ENCODE data around the gene BROX.

Gene BROX

DNA sequence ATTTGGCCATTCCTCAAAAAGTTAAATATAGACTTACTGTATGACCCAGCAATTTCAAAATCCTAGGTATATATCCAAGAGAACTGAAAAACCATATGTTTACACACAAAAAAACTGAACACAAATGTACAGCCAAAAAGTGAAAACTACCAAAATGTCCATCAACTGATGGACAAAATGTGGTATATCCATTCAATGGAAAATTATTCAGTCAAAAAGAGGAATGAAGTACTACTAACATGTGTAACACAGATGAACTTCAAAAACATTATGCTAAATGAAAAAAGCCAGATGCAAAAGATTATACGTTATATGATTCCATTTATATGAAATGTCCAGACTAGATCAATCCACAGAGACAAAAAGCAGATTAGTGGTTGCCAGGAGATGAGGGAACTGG is 8.1 kb upstream of the BROX start:
- WGBS (ENCODE audit: insufficient coverage): no CpG with 5 or more reads among the region's 1 CpG
- CTCF ChIA-PET: no interaction called here

DNA sequence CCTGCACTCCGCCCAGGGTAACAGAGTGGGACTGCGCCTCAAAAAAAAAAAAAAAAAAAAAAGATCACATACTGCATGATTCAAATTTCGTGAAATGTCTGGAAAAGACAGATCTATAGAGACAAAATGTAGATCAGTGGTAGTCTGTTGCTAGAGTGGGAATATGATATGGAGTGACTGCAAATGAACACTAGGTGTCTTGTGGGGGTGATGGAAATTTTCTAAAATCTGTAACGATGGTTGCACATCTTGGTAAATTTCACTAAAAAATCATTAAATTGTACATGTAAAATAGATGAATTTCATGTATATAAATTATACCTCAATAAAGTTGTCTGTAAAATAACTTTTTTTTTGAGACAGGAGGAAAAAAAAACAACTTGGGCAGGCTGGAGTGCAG is 5.5 kb upstream of the BROX start:
- Histone ChIP-seq H3K9me3 (ENCODE audit: control extremely low read depth in 1 of 5, control insufficient read depth in 4 of 5, insufficient read depth in 2 of 5, low read depth in 1 of 5, low read length in 4 of 5) (peaks cover 0 to 13% (median 0%) of the 10 kb centered on the region in 5 experiments), H3K27me3 (replicated peaks in 2 of 5; ENCODE audit: control insufficient read depth in 4 of 5, insufficient read depth in 5 of 5, low read length in 4 of 5) (no peaks in the 10 kb centered on the region), H3K36me3 (ENCODE audit: control insufficient read depth in 4 of 4, insufficient read depth in 4 of 4, low read length in 3 of 4) (peaks cover 5 to 10% (median 9%) of the 10 kb centered on the region in 4 experiments), H3K27ac (ENCODE audit: insufficient read depth in 1 of 2, low read depth in 1 of 2, low read length in 2 of 2, poor library complexity in 1 of 2, severe bottlenecking in 2 of 2) (no peak overlapping the region), H3K4me3 (ENCODE audit: control insufficient read depth in 1 of 7, extremely low read depth in 1 of 7, insufficient read depth in 4 of 7, low read depth in 2 of 7, low read length in 6 of 7) (no peak overlapping the region), H3K4me1 (ENCODE audit: control extremely low read depth in 1 of 4, control insufficient read depth in 4 of 4, insufficient read depth in 4 of 4, low read length in 3 of 4) (peaks cover 2 to 20% (median 8%) of the 10 kb centered on the region in 4 experiments)
- no CpG with 5 or more reads among the region's 4 CpGs for WGBS (ENCODE audit: insufficient coverage)
- peak; percentile 7 to 31 (median 19) for DNase-seq
- ChIA-PET POLR2A (no interaction called here), CTCF (no interaction called here)

More for the DNA sequence above, 8.1 kb upstream of the BROX start:
- Histone ChIP-seq H3K4me1 (ENCODE audit: control extremely low read depth in 1 of 4, control insufficient read depth in 4 of 4, insufficient read depth in 4 of 4, low read length in 3 of 4) (peaks cover 0 to under 1% (median 0%) of the 10 kb centered on the region in 4 experiments), H3K27ac (ENCODE audit: insufficient read depth in 1 of 2, low read depth in 1 of 2, low read length in 2 of 2, poor library complexity in 1 of 2, severe bottlenecking in 2 of 2) (no peak overlapping the region), H3K9me3 (ENCODE audit: control extremely low read depth in 1 of 5, control insufficient read depth in 4 of 5, insufficient read depth in 2 of 5, low read depth in 1 of 5, low read length in 4 of 5) (peaks cover 0 to 13% (median 0%) of the 10 kb centered on the region in 5 experiments), H3K4me3 (ENCODE audit: control insufficient read depth in 1 of 7, extremely low read depth in 1 of 7, insufficient read depth in 4 of 7, low read depth in 2 of 7, low read length in 6 of 7) (no peak overlapping the region), H3K27me3 (replicated peaks in 2 of 5; ENCODE audit: control insufficient read depth in 4 of 5, insufficient read depth in 5 of 5, low read length in 4 of 5) (no peaks in the 10 kb centered on the region), H3K36me3 (ENCODE audit: control insufficient read depth in 4 of 4, insufficient read depth in 4 of 4, low read length in 3 of 4) (peaks cover 8 to 22% (median 11%) of the 10 kb centered on the region in 4 experiments)
- DNase-seq: no peak
- POLR2A ChIA-PET: no interaction called here

- POLR2A ChIA-PET: interaction anchor here (1.2 kb wide), 1 partner anchor 56 kb away, joined by 4 read pairs; no protein-coding TSS in a partner anchor
- H3K27ac ChIP-seq (ENCODE audit: insufficient read depth in 1 of 2, low read depth in 1 of 2, low read length in 2 of 2, poor library complexity in 1 of 2, severe bottlenecking in 2 of 2): no peak overlapping the region
- no peak overlapping the region for H3K4me3 ChIP-seq (ENCODE audit: control insufficient read depth in 1 of 7, extremely low read depth in 1 of 7, insufficient read depth in 4 of 7, low read depth in 2 of 7, low read length in 6 of 7)
- WGBS (ENCODE audit: insufficient coverage): 86% methylated on average over 3 of the region's 5 CpGs
- H3K27me3 ChIP-seq (replicated peaks in 2 of 5; ENCODE audit: control insufficient read depth in 4 of 5, insufficient read depth in 5 of 5, low read length in 4 of 5): no peaks in the 10 kb centered on the region
- CTCF ChIA-PET: interaction anchor here (2.1 kb wide), 1 partner anchor 52 kb away, joined by 4 read pairs; no protein-coding TSS in a partner anchor
- peaks cover 6 to 26% (median 14%) of the 10 kb centered on the region in 4 experiments for H3K4me1 ChIP-seq (ENCODE audit: control extremely low read depth in 1 of 4, control insufficient read depth in 4 of 4, insufficient read depth in 4 of 4, low read length in 3 of 4)
- H3K36me3 ChIP-seq (ENCODE audit: control insufficient read depth in 4 of 4, insufficient read depth in 4 of 4, low read length in 3 of 4): peaks cover 0 to 2% (median 0%) of the 10 kb centered on the region in 4 experiments
- peak in 1 of 3 donors; percentile 11 for DNase-seq
- peaks cover 0 to 5% (median 0%) of the 10 kb centered on the region in 5 experiments for H3K9me3 ChIP-seq (ENCODE audit: control extremely low read depth in 1 of 5, control insufficient read depth in 4 of 5, insufficient read depth in 2 of 5, low read depth in 1 of 5, low read length in 4 of 5)
These were observed 2.6 kb upstream of the BROX start for GRCh38 chr1:222709700-222710153.

- Histone ChIP-seq H3K27me3 (replicated peaks in 2 of 5; ENCODE audit: control insufficient read depth in 4 of 5, insufficient read depth in 5 of 5, low read length in 4 of 5) (no peaks in the 10 kb centered on the region), H3K9me3 (ENCODE audit: control extremely low read depth in 1 of 5, control insufficient read depth in 4 of 5, insufficient read depth in 2 of 5, low read depth in 1 of 5, low read length in 4 of 5) (no peaks in the 10 kb centered on the region), H3K4me1 (ENCODE audit: control extremely low read depth in 1 of 4, control insufficient read depth in 4 of 4, insufficient read depth in 4 of 4, low read length in 3 of 4) (peaks cover 6 to 26% (median 14%) of the 10 kb centered on the region in 4 experiments), H3K36me3 (ENCODE audit: control insufficient read depth in 4 of 4, insufficient read depth in 4 of 4, low read length in 3 of 4) (peaks cover 0 to 8% (median 7%) of the 10 kb centered on the region in 4 experiments), H3K27ac (ENCODE audit: insufficient read depth in 1 of 2, low read depth in 1 of 2, low read length in 2 of 2, poor library complexity in 1 of 2, severe bottlenecking in 2 of 2) (peak overlapping the region; percentile 83 to 100), H3K4me3 (ENCODE audit: control insufficient read depth in 1 of 7, extremely low read depth in 1 of 7, insufficient read depth in 4 of 7, low read depth in 2 of 7, low read length in 6 of 7) (peak overlapping the region; percentile 89 to 99 (median 95))
- WGBS (ENCODE audit: insufficient coverage): under 1% methylated on average over 25 of the region's 42 CpGs
- ChIA-PET POLR2A (interaction anchor here (0.8 to 1.4 kb wide), 2 partner anchors 57 to 129 kb away, joined by 3 to 4 read pairs; no protein-coding TSS in a partner anchor), CTCF (interaction anchor here (0.6 to 2.1 kb wide), 4 partner anchors 11 to 186 kb away, joined by 3 to 4 read pairs (median 4); no protein-coding TSS in a partner anchor)
- DNase-seq: peak; percentile 62 to 89 (median 78)
These were observed 778 bp upstream of the BROX start for GRCh38 chr1:222711319-222712252.

- H3K27me3 ChIP-seq (replicated peaks in 2 of 5; ENCODE audit: control insufficient read depth in 4 of 5, insufficient read depth in 5 of 5, low read length in 4 of 5): no peaks in the 10 kb centered on the region
- 2% methylated on average over 26 of the region's 39 CpGs for WGBS (ENCODE audit: insufficient coverage)
- H3K4me1 ChIP-seq (ENCODE audit: control extremely low read depth in 1 of 4, control insufficient read depth in 4 of 4, insufficient read depth in 4 of 4, low read length in 3 of 4): peaks cover 6 to 26% (median 14%) of the 10 kb centered on the region in 4 experiments
- ChIA-PET CTCF (interaction anchor here (0.6 to 1.7 kb wide), 5 partner anchors 17 to 248 kb away, joined by 3 to 4 read pairs (median 3); no protein-coding TSS in a partner anchor), POLR2A (interaction anchor here (0.6 to 1.4 kb wide), 3 partner anchors 59 to 831 kb away, joined by 3 to 4 read pairs (median 3); no protein-coding TSS in a partner anchor)
- H3K36me3 ChIP-seq (ENCODE audit: control insufficient read depth in 4 of 4, insufficient read depth in 4 of 4, low read length in 3 of 4): peaks cover 3 to 22% (median 19%) of the 10 kb centered on the region in 4 experiments
- peak; percentile 95 to 98 (median 98) for DNase-seq
- H3K27ac ChIP-seq (ENCODE audit: insufficient read depth in 1 of 2, low read depth in 1 of 2, low read length in 2 of 2, poor library complexity in 1 of 2, severe bottlenecking in 2 of 2): peak overlapping the region; percentile 99 to 100
- no peaks in the 10 kb centered on the region for H3K9me3 ChIP-seq (ENCODE audit: control extremely low read depth in 1 of 5, control insufficient read depth in 4 of 5, insufficient read depth in 2 of 5, low read depth in 1 of 5, low read length in 4 of 5)
- H3K4me3 ChIP-seq (ENCODE audit: control insufficient read depth in 1 of 7, extremely low read depth in 1 of 7, insufficient read depth in 4 of 7, low read depth in 2 of 7, low read length in 6 of 7): peak overlapping the region; percentile 89 to 99 (median 95)
These were observed 962 bp downstream of the BROX start for GRCh38 chr1:222713091-222713961.

- Histone ChIP-seq H3K27me3 (replicated peaks in 2 of 5; ENCODE audit: control insufficient read depth in 4 of 5, insufficient read depth in 5 of 5, low read length in 4 of 5) (no peaks in the 10 kb centered on the region), H3K9me3 (ENCODE audit: control extremely low read depth in 1 of 5, control insufficient read depth in 4 of 5, insufficient read depth in 2 of 5, low read depth in 1 of 5, low read length in 4 of 5) (no peaks in the 10 kb centered on the region), H3K4me3 (ENCODE audit: control insufficient read depth in 1 of 7, extremely low read depth in 1 of 7, insufficient read depth in 4 of 7, low read depth in 2 of 7, low read length in 6 of 7) (no peak overlapping the region), H3K36me3 (ENCODE audit: control insufficient read depth in 4 of 4, insufficient read depth in 4 of 4, low read length in 3 of 4) (peaks cover 8 to 45% (median 39%) of the 10 kb centered on the region in 4 experiments), H3K27ac (ENCODE audit: insufficient read depth in 1 of 2, low read depth in 1 of 2, low read length in 2 of 2, poor library complexity in 1 of 2, severe bottlenecking in 2 of 2) (no peak overlapping the region), H3K4me1 (ENCODE audit: control extremely low read depth in 1 of 4, control insufficient read depth in 4 of 4, insufficient read depth in 4 of 4, low read length in 3 of 4) (peaks cover 4 to 8% (median 5%) of the 10 kb centered on the region in 4 experiments)
- no CpG with 5 or more reads among the region's 2 CpGs for WGBS (ENCODE audit: insufficient coverage)
- CTCF ChIA-PET: no interaction called here
- POLR2A ChIA-PET: no interaction called here
- DNase-seq: no peak
These were observed 4.0 kb downstream of the BROX start for GRCh38 chr1:222716393-222716792.
